NCI-H146 (cell line): ENCODE measurements around the gene TYW1B.
A peak's percentile ranks its signal among the peaks of the same experiment; 100 is the strongest.
"Not testable (repeated sequence)": the region's sequence is repeated elsewhere in the genome, so short reads cannot be mapped to it uniquely, and the experiment has no call there.

Source experiments
- DNase-seq: peaks from one replicate; lab custom pipeline; 2025; lab: John Stamatoyannopoulos, UW

The TYW1B gene

DNA sequence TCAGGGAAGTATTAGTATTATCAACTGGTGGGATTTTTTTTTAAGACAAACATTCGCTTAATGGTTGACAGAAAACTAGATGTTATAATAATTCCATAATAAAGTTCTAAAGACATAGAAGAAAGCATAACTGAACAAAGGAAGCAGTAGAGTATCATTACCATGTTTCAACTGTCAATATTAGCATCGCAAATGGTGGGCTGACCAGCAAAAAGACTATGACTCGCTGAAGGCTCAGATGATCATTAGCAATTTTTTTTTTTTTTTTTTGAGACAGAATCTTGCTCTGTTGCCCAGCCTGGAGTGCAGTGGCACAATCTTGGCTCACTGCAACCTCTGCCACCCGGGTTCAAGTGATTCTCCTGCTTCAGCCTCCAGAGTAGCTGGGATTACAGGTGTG is 74.8 kb downstream of the TYW1B start:
- DNase-seq: not testable (repeated sequence)

DNA sequence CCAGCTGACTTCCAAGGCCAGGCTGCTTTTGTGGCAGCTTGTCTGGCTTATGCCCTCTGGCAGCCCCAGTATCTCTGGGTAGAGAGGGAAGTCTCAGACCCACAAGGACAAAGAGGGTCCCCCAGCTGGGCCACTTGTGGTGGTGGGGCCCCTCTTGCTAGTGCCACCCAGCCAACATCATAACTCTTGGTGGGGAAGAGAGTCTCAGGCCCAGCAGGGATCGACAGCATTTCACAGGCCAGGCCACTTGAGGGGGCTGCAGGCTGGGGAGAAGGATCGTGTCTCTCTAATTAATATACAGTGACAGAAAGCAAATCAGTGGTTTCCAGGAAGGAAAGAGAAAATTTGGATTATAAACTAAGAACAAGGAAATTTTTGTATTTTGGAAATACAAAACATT is 76.0 kb downstream of the TYW1B start:
- DNase-seq: peak; percentile 16

DNA sequence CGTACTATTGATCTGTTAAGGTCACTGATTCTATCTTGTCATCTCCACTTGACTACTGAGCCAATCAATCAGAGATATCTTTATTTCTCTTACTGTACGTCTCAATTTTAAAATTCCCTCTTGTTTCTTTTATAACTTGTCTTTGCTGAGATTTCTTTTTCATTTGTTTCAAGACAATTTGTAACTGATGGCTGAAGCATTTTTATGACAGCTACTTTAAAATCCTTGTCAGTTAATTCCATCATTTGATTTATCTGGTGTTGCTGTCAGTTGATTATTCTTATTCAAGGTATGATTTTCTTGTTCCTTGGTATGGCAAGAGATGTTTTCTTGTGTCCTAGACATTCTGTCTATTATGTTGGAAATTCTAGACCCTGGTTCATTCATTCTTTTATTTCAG is 76.6 kb downstream of the TYW1B start:
- no peak for DNase-seq

DNA sequence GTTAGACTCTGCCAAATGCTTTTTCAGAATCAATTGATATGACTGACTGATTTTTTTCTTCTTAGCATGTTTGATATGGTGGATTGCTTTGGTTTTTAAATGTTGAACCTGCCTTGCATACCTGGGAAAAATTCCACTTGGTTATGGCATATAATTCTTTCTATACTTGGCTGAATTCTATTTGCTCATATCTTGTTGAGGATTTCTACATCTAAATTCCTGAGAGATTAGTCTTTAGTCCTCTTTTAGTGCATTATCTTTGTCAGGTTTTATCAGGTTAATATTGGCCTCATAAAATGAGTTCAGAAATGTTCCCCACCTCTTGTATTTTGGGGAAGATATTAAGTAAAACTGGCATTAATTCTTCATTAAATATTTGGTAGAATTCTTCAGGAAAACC is 79.4 kb downstream of the TYW1B start:
- DNase-seq: not testable (repeated sequence)

DNA sequence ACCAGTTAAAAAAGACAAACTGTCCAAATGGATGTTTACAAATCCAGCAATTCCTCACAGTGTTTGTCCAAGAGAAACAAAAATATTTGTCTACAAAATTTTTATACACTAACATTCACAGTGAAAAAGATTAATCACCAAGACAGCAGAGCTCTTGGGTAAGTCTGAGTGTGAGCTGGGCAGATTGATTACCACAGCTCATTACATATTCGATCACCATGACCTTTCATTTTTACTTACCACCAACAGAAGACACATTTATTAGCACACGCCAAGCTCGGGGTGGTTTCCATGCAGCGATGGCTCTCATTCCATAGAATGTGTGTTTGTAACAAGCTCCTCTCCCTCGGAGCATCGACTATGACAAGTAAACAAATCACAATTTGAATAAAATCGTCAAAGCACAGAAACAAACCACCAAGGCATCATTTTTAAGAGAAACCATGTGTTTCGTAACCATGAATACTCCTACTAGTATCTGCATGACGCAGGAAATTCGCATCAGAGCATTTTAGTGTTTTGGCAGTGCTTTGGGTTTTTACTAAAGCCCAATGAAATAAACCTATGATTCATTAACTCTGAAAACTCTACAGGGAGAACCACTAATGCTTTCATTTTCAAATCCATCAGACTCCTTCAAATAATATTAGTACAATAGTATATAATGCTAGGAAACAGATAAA is 83.6 kb downstream of the TYW1B start:
- not testable (repeated sequence) for DNase-seq

DNA sequence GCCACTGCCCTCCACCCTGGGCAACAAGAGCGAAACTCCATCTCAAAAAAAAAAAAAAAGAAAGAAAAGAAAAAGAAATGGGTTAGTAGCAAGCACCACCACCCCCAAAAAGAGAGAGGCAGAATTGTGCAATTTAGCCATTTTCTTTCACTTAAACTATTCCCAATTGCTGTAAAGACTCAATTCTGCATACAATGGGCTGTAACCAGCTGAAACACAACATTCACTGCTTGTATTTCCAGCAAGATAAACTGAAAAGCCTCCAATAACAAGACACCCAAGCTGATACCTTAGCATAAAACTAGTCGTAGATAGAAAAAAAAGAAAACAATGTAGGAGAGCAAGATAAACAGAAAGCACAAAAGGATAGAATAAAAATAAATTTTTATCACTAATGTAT is 84.2 kb downstream of the TYW1B start:
- DNase-seq: not testable (repeated sequence)

DNA sequence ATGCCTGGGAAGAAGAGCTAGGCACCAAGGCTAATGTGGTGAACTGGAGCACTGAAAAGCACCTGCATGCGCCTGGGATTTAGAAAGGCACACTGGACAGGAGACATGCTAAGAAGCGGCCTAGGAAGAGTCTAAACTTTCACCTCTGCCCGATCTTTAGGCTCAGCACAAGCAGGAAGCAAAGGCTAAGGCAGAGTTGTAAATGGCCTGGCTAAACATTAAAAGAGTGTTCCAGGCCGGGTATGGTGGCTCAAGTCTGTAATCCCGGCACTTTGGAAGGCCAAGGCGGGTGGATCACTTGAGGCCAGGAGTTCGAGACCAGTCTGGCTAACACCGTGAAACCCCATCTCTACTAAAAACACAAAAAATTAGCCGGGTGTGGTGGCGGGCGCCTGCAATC is 88.3 kb downstream of the TYW1B start:
- not testable (repeated sequence) for DNase-seq

DNA sequence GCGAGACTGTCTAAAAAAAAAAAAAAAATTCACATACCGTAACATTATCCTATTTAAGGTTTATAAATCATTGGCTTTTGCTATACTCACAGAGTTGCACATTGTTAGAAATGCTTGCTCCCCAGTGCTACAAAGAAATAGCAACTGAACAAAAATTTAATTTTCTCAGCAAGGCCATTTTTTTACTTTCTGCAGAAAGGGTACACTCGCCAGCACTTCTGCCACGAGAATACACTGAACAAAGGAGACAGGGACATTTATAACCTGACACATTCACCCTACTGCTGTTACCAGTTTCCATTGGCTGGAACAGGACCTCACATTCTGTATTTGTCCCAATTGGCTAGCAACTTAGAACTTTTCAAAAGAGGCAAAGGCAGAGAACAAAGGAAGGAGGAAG is 92.1 kb downstream of the TYW1B start:
- DNase-seq: not testable (repeated sequence)

DNA sequence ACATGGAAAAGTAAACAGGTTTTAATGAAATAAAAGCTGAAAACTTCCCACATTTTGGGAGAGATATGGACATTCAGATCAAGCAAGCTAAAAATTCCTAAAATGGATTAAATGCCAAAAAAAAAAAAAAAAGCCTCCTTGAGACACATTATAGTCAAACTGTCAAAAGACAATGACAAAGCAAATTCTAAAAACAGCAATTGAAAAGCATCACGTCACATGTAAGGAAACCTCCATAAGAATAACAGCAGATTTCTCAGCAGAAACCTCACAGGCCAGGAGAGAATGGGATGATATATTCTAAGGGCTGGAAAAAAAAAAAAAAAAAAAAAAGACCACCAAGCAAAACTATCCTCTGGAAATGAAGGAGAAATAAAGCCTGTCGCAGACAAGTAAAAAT is 97.2 kb downstream of the TYW1B start:
- not testable (repeated sequence) for DNase-seq

DNA sequence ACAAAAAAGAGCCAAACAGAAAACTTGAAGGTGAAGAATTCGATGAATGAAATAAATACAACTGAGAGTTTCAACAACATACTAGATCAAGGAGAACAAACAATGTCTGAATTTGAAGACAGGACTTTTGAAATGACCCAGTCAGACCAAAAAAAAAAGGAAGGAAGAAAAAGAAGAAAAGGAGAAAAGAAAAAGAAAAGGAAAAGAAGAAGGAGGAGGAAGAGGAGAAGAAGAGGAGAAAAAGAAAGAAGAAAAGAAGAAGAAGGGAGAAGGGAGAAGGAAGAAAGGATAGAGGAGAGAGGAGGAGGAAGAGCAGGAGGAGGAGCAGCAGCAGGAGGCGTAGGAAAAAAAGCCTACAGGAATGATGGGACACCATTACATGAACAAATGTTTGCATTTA is 97.6 kb downstream of the TYW1B start:
- not testable (repeated sequence) for DNase-seq

DNA sequence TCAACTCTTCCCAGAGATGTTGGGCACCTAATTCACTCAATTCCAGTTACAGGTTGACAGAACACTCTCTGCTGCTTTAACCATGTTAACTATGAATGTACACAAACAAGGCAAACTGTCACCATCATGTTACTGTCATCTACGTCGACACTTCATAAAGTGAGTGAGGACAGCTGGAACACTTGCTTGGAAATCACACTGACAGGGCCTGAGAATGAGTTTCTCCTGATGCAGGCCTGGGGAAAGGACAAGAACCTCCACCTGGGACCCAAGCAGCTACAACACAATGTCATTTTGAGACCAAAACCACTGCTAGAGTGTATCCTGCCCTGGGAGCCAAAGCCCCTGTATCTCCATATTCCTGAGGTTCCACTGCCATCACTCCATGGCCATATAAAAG is 98.9 kb downstream of the TYW1B start:
- not testable (repeated sequence) for DNase-seq

DNA sequence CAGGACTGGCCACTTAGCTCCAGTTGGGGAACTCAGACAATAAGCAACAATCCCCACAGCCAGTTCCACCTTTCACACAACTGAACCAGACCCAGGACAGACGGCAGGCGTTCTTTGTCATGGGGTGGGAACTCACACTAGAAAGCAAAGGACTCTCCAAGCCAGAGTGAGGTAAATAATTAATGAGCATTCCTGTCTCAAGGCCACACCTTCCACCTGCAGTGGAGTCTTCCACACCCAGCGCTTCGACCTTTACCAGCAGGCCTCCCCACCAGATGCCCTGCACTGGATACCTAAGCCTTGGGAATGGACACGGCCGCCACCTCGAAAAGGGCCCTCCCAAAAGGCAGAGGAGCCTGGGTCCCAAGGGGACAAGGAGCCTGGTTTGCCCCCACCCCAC is 105.3 kb downstream of the TYW1B start:
- DNase-seq: not testable (repeated sequence)

DNA sequence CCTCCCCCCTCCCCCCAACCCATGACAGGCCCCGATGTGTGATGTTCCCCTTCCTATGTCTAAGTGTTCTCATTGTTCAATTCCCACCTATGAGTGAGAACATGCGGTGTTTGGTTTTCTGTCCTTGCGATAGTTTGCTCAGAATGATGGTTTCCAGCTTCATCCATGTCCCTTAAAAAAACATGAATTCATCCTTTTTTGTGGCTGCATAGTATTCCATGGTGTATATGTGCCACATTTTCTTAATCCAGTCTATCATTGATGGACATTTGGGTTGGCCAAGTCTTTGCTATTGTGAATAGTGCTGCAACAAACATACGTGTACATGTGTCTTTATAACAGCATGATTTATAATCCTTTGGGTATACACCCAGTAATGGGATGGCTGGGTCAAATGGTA is 107.1 kb downstream of the TYW1B start:
- DNase-seq: not testable (repeated sequence)

DNA sequence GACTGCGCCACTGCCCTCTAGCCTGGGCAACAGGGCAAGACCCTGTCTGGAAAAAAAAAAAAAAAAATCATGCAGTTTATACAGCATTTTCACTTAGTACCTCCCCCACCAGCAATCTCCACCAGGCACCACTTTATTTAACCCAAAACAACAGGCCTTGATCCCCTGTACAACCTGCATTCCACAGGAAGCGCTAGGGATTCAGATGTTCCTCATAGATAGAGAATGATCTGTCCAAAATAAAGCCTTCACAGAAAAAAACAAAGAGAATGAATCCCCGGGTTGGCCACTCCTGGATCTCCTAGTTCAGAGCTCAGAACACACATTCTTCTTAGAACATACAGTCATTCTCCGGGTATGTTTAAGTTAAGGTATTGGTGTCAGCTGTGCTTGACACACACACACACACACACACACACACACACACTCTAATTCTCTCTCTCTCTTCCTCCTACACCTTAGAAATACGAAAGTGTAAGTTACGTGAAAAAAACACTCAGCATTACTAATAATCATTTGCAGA is 110.7 kb downstream of the TYW1B start:
- DNase-seq: not testable (repeated sequence)

DNA sequence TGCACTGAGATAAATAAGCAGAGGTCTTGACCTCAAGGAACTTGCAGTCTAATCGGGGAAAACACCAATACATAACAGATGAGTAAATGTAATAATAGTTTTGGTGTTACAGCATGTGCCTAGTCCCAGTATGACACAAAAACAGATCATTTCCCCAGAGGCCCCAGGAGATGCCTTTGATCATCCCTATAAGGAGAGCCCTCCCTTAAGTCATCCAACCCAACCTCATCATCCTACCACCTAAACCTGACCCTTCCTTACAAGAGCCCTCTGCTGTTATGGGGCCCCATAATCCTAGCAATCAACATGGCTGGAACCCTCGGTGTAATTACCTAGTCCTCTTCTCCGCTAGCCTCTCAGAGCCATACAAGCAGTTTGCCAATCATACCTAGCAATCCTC is 116.1 kb downstream of the TYW1B start:
- DNase-seq: not testable (repeated sequence)

DNA sequence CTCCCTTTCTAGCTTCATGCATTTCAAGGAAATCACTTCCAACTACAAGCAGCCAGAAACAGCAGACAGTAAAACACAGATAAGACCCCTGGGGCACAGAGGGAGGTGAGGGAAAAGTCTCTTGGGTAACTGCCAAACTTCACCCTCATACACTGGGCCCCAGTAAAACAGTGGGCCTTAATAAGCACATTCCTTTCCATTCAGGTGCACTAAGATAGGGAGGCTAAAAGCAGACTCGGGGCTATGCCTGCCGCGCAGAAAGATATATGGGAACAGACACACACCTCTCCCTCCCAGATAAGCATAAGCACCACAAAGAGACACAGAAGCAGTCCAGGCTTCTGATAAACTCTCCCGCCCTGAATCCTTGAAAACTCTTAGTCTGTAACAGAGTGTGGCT is 117.0 kb downstream of the TYW1B start:
- DNase-seq: no peak

DNA sequence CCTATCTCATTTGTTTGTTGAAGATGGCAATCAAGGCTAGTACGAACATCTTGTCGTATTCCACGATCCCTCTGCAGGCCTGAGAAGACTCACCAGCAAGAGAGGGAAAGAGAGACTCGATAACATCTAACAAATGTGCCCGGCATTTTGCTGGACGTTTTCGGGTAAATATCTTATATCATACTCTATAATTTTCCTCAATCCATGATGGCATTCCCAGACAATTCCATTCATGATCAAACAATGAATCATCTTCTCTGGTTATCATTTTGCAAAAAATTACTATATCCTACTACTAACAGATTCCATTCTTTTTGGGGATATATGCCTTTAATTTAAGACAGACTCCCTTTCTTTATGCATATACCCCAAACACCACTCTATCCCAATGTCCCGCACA is 118.1 kb downstream of the TYW1B start:
- no peak for DNase-seq

DNA sequence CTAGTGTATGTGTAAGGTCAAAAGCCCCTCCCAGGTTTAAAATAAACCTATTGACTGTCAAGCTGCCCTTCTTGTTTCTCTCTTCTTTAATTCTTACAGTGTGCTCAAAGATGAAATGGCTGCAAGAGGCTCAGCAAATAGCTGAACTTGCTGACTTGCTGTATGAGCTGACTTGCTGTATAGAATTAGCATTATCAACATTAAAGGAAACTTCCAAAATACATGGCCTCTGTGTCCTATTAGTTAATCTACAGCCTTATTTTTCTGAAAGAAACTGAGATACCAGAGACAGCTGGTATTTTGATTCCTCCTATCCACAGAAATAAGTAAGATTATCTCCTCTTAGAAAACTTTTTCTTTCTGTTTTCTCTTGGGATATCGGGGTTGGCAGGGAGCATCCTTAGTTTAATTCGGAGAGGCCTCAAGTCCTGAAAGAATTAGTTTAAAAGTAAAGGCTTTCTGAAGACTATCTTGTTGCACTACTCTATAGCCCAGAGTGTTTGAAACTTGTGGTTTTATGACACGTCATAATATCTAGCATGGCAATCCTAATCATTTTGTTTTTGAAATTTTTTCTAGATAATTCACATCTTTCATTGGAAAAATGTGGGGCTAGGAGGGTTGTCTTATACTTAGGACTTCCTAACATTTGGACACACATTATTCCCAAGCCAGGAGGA is 119.5 kb downstream of the TYW1B start:
- DNase-seq: not testable (repeated sequence)

DNA sequence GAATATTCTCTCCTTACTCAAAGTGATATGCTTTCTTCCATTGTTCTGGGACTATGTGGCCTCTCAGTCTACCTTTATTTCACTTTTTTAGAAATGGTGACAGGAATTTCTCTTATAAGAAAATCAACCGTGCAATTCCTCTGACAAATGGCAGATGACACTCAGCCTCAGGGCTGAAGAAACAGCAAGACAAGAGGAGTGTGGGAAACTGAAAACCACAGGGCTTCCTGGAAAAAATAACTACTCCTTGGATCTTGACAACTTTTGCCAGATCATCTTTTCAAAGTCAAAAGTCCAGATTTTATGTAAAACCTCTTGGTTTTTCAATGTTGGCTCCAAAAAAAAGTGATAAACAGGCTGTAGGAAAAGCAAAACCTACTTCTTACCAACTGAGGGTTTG is 121.5 kb downstream of the TYW1B start:
- DNase-seq: no peak

DNA sequence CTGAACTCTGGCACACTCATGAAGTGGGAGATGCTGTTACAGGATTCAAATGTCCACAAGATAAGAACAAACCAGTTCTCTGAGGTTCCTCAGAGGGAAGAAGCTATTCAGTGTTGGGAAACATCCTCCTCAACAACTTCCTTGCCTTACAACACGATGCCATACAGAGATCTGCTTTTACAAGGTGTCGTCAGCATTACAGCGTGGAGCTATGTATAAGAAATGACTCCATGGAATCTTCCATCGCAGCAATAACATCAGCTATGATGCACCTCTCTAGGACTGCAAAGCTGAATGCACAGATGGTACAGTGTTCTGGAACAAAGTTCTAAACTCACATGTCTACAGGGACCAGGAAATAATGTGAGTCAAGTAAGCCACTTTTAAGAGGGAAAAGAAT is 122.3 kb downstream of the TYW1B start:
- DNase-seq: not testable (repeated sequence)

DNA sequence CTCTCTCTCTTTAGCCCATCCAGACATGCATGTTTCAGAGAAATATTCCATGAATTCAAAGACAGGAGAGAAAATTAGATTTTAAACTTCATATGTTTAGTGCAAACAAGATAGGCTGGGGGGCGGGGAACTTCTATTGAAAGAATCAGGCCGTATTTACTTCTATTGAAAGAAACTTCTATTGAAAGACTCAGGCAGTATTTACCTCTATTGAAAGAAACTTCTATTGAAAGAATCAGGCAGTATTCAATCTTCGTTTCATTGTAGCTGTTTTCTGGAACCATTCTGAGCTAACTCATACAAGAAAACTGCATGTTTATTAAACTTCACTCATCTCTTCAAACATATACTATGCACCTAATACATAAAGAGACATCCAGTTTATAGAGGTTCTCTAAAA is 123.1 kb downstream of the TYW1B start:
- DNase-seq: no peak

DNA sequence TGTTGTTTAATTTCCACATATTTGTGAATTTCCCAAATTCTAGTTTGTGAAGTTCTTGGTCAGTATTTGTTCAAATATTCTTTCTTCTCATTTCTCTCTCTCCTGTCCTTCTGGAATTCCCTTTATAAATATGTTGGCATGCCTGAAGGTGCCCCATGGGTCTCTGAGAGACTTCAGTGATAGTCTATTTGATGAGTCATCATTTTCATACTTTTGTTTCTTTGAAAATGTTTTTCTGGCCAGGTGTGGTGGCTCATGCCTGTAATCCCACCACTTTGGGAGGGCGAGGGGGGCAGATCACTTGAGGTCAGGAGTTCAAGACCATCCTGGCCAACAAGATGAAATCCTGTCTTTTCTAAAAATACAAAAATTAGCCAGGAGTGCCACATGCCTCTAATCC is 127.5 kb downstream of the TYW1B start:
- not testable (repeated sequence) for DNase-seq

DNA sequence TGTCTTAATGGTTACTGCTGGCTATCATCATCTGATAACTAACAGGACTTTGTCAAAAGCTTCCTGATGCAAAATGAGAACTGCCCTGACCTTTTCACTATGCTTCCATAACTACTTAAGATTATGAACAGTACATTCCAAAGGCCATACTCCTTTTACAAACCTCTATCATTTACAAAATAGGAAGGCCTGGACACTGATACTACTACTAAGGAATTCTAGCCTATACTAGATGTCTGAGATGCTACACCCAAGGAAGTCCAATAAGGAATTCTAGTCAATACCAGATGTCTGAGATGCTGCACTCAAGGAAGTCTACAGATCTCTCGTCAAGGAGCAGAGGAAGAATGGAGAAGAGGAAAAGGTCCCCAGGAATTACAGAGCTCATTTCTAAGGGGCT is 130.9 kb downstream of the TYW1B start:
- DNase-seq: not testable (repeated sequence)

DNA sequence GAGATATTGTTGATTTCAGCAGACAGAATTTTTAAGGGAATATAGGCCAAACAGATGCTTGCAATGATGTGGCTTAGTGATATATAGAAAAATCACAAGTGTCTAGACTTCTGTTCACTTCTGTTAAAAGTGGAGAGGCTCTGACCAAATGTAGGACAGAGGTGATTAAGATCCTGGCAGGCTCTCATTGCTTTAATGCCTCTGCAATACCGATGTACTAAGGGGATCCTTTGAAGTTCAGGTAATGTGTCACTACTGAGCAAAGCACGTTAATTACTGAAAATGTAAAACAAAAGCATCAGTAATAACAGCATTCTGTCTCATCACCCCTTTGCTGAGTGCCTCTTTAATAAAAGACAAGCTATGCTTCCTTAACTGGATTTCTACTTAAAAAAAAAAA is 131.4 kb downstream of the TYW1B start:
- DNase-seq: not testable (repeated sequence)
